ENCODE results near the gene MORC1. TPM values are rescaled to one million over a fixed set of nuclear protein-coding genes. Genes with fewer than 3 reads are reported as not detected.

Gene MORC1
- total RNA-seq, 1 experiment from 2014 or later = not detected

DNA sequence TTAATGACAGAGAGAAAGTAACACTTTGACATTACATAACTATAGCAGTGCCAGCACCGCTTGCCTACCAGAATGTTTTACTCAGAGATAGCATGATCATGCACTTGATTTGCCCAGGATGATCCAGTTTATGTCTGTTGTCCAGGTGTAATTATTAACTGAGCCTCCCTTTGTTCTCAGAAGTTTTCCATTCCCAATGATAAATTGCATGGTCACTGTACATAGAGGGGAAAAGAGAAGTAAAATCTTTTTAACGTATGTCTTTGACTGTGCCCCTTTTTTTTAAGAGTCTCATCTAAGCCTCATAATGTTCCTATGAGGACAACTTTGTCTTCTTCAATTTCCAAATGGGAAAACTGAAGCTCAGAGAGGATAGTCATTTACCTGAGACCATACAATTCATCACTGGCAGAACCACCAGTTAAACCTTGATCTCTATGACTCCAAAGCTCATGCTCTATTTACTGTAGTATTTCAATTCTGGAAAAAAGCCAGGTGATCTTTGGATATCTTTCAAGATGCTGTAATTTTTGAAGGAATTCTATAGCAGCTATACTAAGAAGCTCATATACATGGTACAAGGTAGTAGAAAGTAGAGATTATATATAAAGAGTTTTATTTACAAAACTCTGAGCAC, 43.7 kb upstream of the MORC1 start:
- ATAC-seq (no peak), DNase-seq (ENCODE audit: low read depth, low spot score) (no peak)
- BruUV-seq (replicated peaks) = no TSS peak
- Histone ChIP-seq H3K27ac (ENCODE audit: low read length) (no peak overlapping the region), H3K9me3 (ENCODE audit: control insufficient read depth, insufficient read depth, low read depth, low read length) (no peaks in the 10 kb centered on the region), H3K27me3 (ENCODE audit: control insufficient read depth, insufficient read depth, low read length) (no peaks in the 10 kb centered on the region), H3K36me3 (ENCODE audit: control insufficient read depth, insufficient read depth, low read length) (no peaks in the 10 kb centered on the region), H3K4me3 (ENCODE audit: low read depth in 2 of 2, low read length in 2 of 2) (no peak overlapping the region), H3K4me1 (ENCODE audit: control insufficient read depth, insufficient read depth, low read length) (no peaks in the 10 kb centered on the region)
- TF ChIP-seq TCF7L2 (IDR thresholded peaks at IDR 0.05; ENCODE audit: low read depth, low read length) = no peak
- TF ChIP-seq, protein P1, sequence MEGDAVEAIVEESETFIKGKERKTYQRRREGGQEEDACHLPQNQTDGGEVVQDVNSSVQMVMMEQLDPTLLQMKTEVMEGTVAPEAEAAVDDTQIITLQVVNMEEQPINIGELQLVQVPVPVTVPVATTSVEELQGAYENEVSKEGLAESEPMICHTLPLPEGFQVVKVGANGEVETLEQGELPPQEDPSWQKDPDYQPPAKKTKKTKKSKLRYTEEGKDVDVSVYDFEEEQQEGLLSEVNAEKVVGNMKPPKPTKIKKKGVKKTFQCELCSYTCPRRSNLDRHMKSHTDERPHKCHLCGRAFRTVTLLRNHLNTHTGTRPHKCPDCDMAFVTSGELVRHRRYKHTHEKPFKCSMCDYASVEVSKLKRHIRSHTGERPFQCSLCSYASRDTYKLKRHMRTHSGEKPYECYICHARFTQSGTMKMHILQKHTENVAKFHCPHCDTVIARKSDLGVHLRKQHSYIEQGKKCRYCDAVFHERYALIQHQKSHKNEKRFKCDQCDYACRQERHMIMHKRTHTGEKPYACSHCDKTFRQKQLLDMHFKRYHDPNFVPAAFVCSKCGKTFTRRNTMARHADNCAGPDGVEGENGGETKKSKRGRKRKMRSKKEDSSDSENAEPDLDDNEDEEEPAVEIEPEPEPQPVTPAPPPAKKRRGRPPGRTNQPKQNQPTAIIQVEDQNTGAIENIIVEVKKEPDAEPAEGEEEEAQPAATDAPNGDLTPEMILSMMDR (IDR thresholded peaks at IDR 0.05) = no peak
- TF ChIP-seq SIN3A (IDR thresholded peaks at IDR 0.05; ENCODE audit: borderline replicate concordance, insufficient read depth, low read depth, low read length) = no peak
- no peak for TF ChIP-seq POLR2AphosphoS5 (IDR thresholded peaks at IDR 0.05; ENCODE audit: low read depth, low read length)
- TF ChIP-seq REST (IDR thresholded peaks at IDR 0.05; ENCODE audit: insufficient read depth in 1 of 2, low read depth in 2 of 2, low read length in 1 of 2) = no peak
- CTCF ChIA-PET = no interaction called here
- in situ Hi-C loops (cut with HindIII; ENCODE audit: low pct_unique_long_range_greater_than_20kb, low sequenced_read_pairs) = no loop called here
- intact Hi-C loops (cut with micrococcal nuclease; ENCODE audit: unreplicated experiment) = no loop called here
- POLR2A ChIA-PET = no interaction called here

DNA sequence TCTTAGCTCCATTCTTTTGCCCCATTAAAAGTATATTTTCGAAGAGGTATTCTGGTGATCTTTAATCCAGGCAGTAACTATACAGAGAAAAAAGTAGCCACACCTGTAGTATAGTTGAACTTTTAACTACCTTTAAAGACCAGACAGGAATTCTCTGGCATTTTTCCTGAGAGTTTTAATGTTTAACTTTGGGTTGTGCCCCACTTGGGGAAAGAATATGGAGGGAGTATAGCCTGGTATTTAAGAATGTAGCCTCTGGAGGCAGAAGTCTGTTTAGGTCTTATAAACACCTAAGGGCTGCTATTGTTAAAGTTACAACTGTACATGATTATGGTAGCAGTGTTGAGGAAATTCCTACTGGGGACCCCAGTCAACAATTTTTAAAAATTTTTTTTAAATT, 37.9 kb upstream of the MORC1 start:
- no peaks in the 10 kb centered on the region for H3K4me1 ChIP-seq (ENCODE audit: control insufficient read depth, insufficient read depth, low read length)
- ATAC-seq = no peak
- no TSS peak for BruUV-seq (replicated peaks)
- no peaks in the 10 kb centered on the region for H3K27me3 ChIP-seq (ENCODE audit: control insufficient read depth, insufficient read depth, low read length)
- H3K27ac ChIP-seq (ENCODE audit: low read length) = no peak overlapping the region
- no peaks in the 10 kb centered on the region for H3K36me3 ChIP-seq (ENCODE audit: control insufficient read depth, insufficient read depth, low read length)
- ChIA-PET CTCF (no interaction called here), POLR2A (no interaction called here)
- H3K9me3 ChIP-seq (ENCODE audit: control insufficient read depth, insufficient read depth, low read depth, low read length) = no peaks in the 10 kb centered on the region
- in situ Hi-C loops (cut with HindIII; ENCODE audit: low pct_unique_long_range_greater_than_20kb, low sequenced_read_pairs) = no loop called here
- intact Hi-C loops (cut with micrococcal nuclease; ENCODE audit: unreplicated experiment) = no loop called here
- TF ChIP-seq SIN3A (IDR thresholded peaks at IDR 0.05; ENCODE audit: borderline replicate concordance, insufficient read depth, low read depth, low read length) (no peak), POLR2AphosphoS5 (IDR thresholded peaks at IDR 0.05; ENCODE audit: low read depth, low read length) (no peak), REST (IDR thresholded peaks at IDR 0.05; ENCODE audit: insufficient read depth in 1 of 2, low read depth in 2 of 2, low read length in 1 of 2) (no peak)
- TF ChIP-seq, protein P1 (IDR thresholded peaks at IDR 0.05) = no peak
- no peak for DNase-seq (ENCODE audit: low read depth, low spot score)
- no peak overlapping the region for H3K4me3 ChIP-seq (ENCODE audit: low read depth in 2 of 2, low read length in 2 of 2)

Measured in Panc1 (cell line).